IMR-90 (cell line): ENCODE measurements around the gene LYVE1. TPM values are rescaled to one million over a fixed set of nuclear protein-coding genes. Genes with fewer than 3 reads are reported as not detected.

Experiments used
- ATAC-seq: fragments of 200-7000 bp; cut with Tn5 transposase; 2 replicates; pipeline ENCODE4 v1.9.1; 2020; ENCODE audit warnings: low read depth, mild to moderate bottlenecking, moderate library complexity
- BruUV-seq: library from RNA; stranded (reverse); fragments of 400-500 nt; replicated peaks from 2 replicates; lab custom pipeline; 2021; lab: Mats Ljungman, UMichigan
- CTCF ChIA-PET: fragments of 300-600 bp; formaldehyde crosslinking; extraction: SDS; loops from one replicate; lab custom pipeline; 2021; ENCODE audit warnings: antibody characterized with exemption; lab: Yijun Ruan, JAX
- POLR2A ChIA-PET: fragments of 300-600 bp; sonication (Branson Sonifier 250); formaldehyde crosslinking; loops from one replicate; lab custom pipeline; 2022; ENCODE audit warnings: antibody characterized with exemption; ENCODE audit not compliant: unreplicated experiment; lab: Charles Lee
- DNase-seq: peaks from one replicate; pipeline ENCODE4 v3.0.0; 2013
- H2AFZ ChIP-seq: replicated peaks from 2 replicates; pipeline ENCODE3; 2013; ENCODE audit warnings: low read length, mild to moderate bottlenecking; ENCODE audit not compliant: poor library complexity
- H2AK5ac ChIP-seq: 2 replicates; pipeline ENCODE4 v1.6.1; 2013; ENCODE audit warnings: low read depth, low read length, inconsistent platforms
- H2AK9ac ChIP-seq: replicated peaks from 2 replicates; pipeline ENCODE3; 2013; ENCODE audit warnings: mild to moderate bottlenecking, low read depth, low read length, moderate library complexity; ENCODE audit not compliant: poor library complexity
- H2BK120ac ChIP-seq: 2 replicates; pipeline ENCODE4 v1.6.1; 2013; ENCODE audit warnings: low read depth, low read length, inconsistent platforms
- H2BK15ac ChIP-seq: 3 replicates; pipeline ENCODE4 v1.6.1; 2013; ENCODE audit warnings: low read depth, low read length, inconsistent platforms
- H2BK20ac ChIP-seq: 2 replicates; pipeline ENCODE4 v1.6.1; 2013; ENCODE audit warnings: low read depth, mild to moderate bottlenecking, inconsistent platforms, low read length, moderate library complexity
- H2BK5ac ChIP-seq: 2 replicates; pipeline ENCODE4 v1.6.1; 2013; ENCODE audit warnings: mild to moderate bottlenecking, low read depth, low read length, inconsistent platforms; ENCODE audit not compliant: poor library complexity, severe bottlenecking
- H3K14ac ChIP-seq: replicated peaks from 2 replicates; pipeline ENCODE4 v1.6.1; 2013; ENCODE audit warnings: low read depth, low read length, inconsistent platforms
- H3K18ac ChIP-seq: 2 replicates; pipeline ENCODE4 v1.6.1; 2013; ENCODE audit warnings: low read depth, low read length, control low read depth
- H3K23ac ChIP-seq: 2 replicates; pipeline ENCODE4 v1.6.1; 2013; ENCODE audit warnings: low read depth, low read length, inconsistent platforms
- H3K27ac ChIP-seq: 2 replicates; pipeline ENCODE4 v1.5.1; 2013; ENCODE audit warnings: mild to moderate bottlenecking, control low read depth, low read length; ENCODE audit not compliant: insufficient read depth
- H3K27me3 ChIP-seq: 2 replicates; pipeline ENCODE4 v1.6.1; 2013; ENCODE audit warnings: low read length; ENCODE audit not compliant: control insufficient read depth, insufficient read depth
- H3K36me3 ChIP-seq: 2 replicates; pipeline ENCODE4 v1.6.1; 2013; ENCODE audit warnings: low read length, mixed read lengths; ENCODE audit not compliant: control insufficient read depth, insufficient read depth
- H3K4ac ChIP-seq: 2 replicates; pipeline ENCODE4 v1.6.1; 2013; ENCODE audit warnings: low read depth, low read length, inconsistent platforms
- H3K4me1 ChIP-seq: 2 replicates; pipeline ENCODE4 v1.6.1; 2013; ENCODE audit warnings: low read length, mixed read lengths; ENCODE audit not compliant: control insufficient read depth, insufficient read depth
- H3K4me2 ChIP-seq: 2 replicates; pipeline ENCODE4 v1.6.1; 2013; ENCODE audit warnings: low read depth, mild to moderate bottlenecking, control low read depth, low read length, moderate library complexity
- H3K4me3 ChIP-seq: 2 replicates; pipeline ENCODE4 v1.5.1; 2013; ENCODE audit warnings: low read depth, mild to moderate bottlenecking, control low read depth, low read length, moderate library complexity; ENCODE audit not compliant: insufficient read depth
- H3K56ac ChIP-seq: 2 replicates; pipeline ENCODE4 v1.6.1; 2013; ENCODE audit warnings: low read length, inconsistent platforms; ENCODE audit not compliant: insufficient read depth; ENCODE audit errors: extremely low read depth
- H3K79me1 ChIP-seq, 2 experiments: 2 replicates each; pipeline ENCODE4 v1.6.1; 2013; ENCODE audit warnings: low read length in 2 of 2, inconsistent platforms in 1 of 2, low read depth in 1 of 2
- H3K9ac ChIP-seq: 2 replicates; pipeline ENCODE4 v1.6.1; 2013; ENCODE audit warnings: low read depth, low read length, control low read depth
- H3K9me1 ChIP-seq: 2 replicates; pipeline ENCODE4 v1.6.1; 2013; ENCODE audit warnings: low read length, inconsistent platforms; ENCODE audit not compliant: insufficient read depth
- H3K9me3 ChIP-seq: 2 replicates; pipeline ENCODE4 v1.6.1; 2013; ENCODE audit warnings: low read length; ENCODE audit not compliant: control insufficient read depth, insufficient read depth
- H4K20me1 ChIP-seq: 2 replicates; pipeline ENCODE4 v1.6.1; 2013; ENCODE audit warnings: low read length, inconsistent platforms; ENCODE audit not compliant: insufficient read depth
- H4K5ac ChIP-seq: 2 replicates; pipeline ENCODE4 v1.6.1; 2013; ENCODE audit warnings: mild to moderate bottlenecking, low read depth, low read length, control low read depth
- H4K8ac ChIP-seq, 2 experiments: 2 replicates each; pipeline ENCODE4 v1.6.1; 2013; ENCODE audit warnings: low read depth in 2 of 2, low read length in 2 of 2, control low read depth in 1 of 2, inconsistent platforms in 1 of 2
- H4K91ac ChIP-seq: 2 replicates; pipeline ENCODE4 v1.6.1; 2013; ENCODE audit warnings: low read depth, low read length, inconsistent platforms; ENCODE audit not compliant: insufficient read depth
- BHLHE40 ChIP-seq: fragments of 150-350 bp; IDR thresholded peaks from 2 replicates; pipeline ENCODE4 v1.6.1; 2016; ENCODE audit warnings: mild to moderate bottlenecking, low read depth, low read length
- CEBPB ChIP-seq: IDR thresholded peaks from 2 replicates; pipeline ENCODE4 v1.6.1; 2012; ENCODE audit warnings: low read depth, low read length, improper control_type of control experiment
- CHD1 ChIP-seq: IDR thresholded peaks from 2 replicates; pipeline ENCODE4 v1.6.1; 2012; ENCODE audit warnings: low read depth, low read length, improper control_type of control experiment
- FOS ChIP-seq: fragments of 150-350 bp; IDR thresholded peaks from 2 replicates; pipeline ENCODE4 v1.6.1; 2016; ENCODE audit warnings: low read depth, low read length
- MAFK ChIP-seq: IDR thresholded peaks from 2 replicates; pipeline ENCODE4 v1.6.1; 2012; ENCODE audit warnings: low read depth, low read length, improper control_type of control experiment
- MAZ ChIP-seq: IDR thresholded peaks from 2 replicates; pipeline ENCODE4 v1.6.1; 2012; ENCODE audit warnings: low read depth, mild to moderate bottlenecking, low read length, improper control_type of control experiment, moderate library complexity, borderline replicate concordance
- MXI1 ChIP-seq: IDR thresholded peaks from 2 replicates; pipeline ENCODE4 v1.6.1; 2012; ENCODE audit warnings: low read depth, mild to moderate bottlenecking, low read length, moderate library complexity, borderline replicate concordance
- NFE2L2 ChIP-seq: fragments of 150-350 bp; IDR thresholded peaks from 2 replicates; pipeline ENCODE4 v1.6.1; 2016; ENCODE audit warnings: low read depth, mild to moderate bottlenecking, low read length
- POLR2A ChIP-seq: IDR thresholded peaks from 2 replicates; pipeline ENCODE4 v1.6.1; 2012; ENCODE audit warnings: mild to moderate bottlenecking, low read depth, low read length
- RAD21 ChIP-seq: IDR thresholded peaks from 2 replicates; pipeline ENCODE4 v1.6.1; 2012; ENCODE audit warnings: low read length, improper control_type of control experiment
- RCOR1 ChIP-seq: IDR thresholded peaks from 2 replicates; pipeline ENCODE4 v1.6.1; 2012; ENCODE audit warnings: mild to moderate bottlenecking, low read length, improper control_type of control experiment; ENCODE audit not compliant: insufficient replicate concordance
- RFX5 ChIP-seq: IDR thresholded peaks from 2 replicates; pipeline ENCODE4 v1.8.0; 2012; ENCODE audit warnings: low read depth, mild to moderate bottlenecking, low read length, moderate library complexity
- SMC3 ChIP-seq: fragments of 150-350 bp; IDR thresholded peaks from 2 replicates; pipeline ENCODE4 v1.6.1; 2016; ENCODE audit warnings: low read depth, mild to moderate bottlenecking, antibody characterized with exemption, low read length, moderate library complexity
- USF2 ChIP-seq: fragments of 150-350 bp; IDR thresholded peaks from 2 replicates; pipeline ENCODE4 v1.6.1; 2017; ENCODE audit warnings: mild to moderate bottlenecking, antibody characterized with exemption, low read length, low read depth
- WGBS, 2 experiments: methylation state at CpG; one replicate each; pipeline versions ENCODE4 v1.1.5 to v1.1.7; 2013; ENCODE audit warnings: missing lambda C conversion rate in 2 of 2; ENCODE audit not compliant: insufficient read length in 1 of 2; ENCODE audit errors: extremely low coverage in 2 of 2; 5-methylcytosine and 5-hydroxymethylcytosine counted together
- dilution Hi-C: fragments of 300-500 bp; cut with HindIII; formaldehyde crosslinking; loops from one replicate; pipeline ENCODE4 v1.14.3; 2018; ENCODE audit warnings: low sequenced_read_pairs; ENCODE audit not compliant: unreplicated experiment
- in situ Hi-C: fragments of 300-500 bp; cut with MboI; formaldehyde crosslinking; loops from 3 replicates; pipeline ENCODE4 v1.14.3; 2019; ENCODE audit warnings: low sequenced_read_pairs, inconsistent platforms, mixed read lengths
- intact Hi-C: fragments of 100-400 bp; cut with micrococcal nuclease; formaldehyde crosslinking; loops from 2 replicates; pipeline ENCODE4 v1.10.0; 2022
- polyA plus RNA-seq, 3 experiments: library from polyadenylated mRNA; depleted of rRNA; stranded (reverse); fragments of >200 nt; gene quantifications; 2 replicates each; pipeline ENCODE4 v1.2.3, GENCODE V29; 2012; ENCODE audit warnings: low replicate concordance in 1 of 3
- total RNA-seq: library from RNA; depleted of rRNA; stranded (reverse); fragments of >200 nt; gene quantifications from 2 replicates; pipeline ENCODE4 v1.2.3, GENCODE V29; 2012
- TF ChIP-seq, protein P1 (sequence below): fragments of 150-350 bp; IDR thresholded peaks from 2 replicates; pipeline ENCODE4 v1.6.1; 2016; ENCODE audit warnings: low read depth, mild to moderate bottlenecking, low read length, moderate library complexity, borderline replicate concordance
- TF ChIP-seq, protein P2 (sequence below): conservative IDR thresholded peaks from 2 replicates; pipeline ENCODE4 v1.5.1; 2012; ENCODE audit warnings: mild to moderate bottlenecking, low read depth, low read length, improper control_type of control experiment

Gene LYVE1
- total and polyA plus RNA-seq, 2 of the 4 experiments (the other 2 are of a cell fraction), result not detected

DNA sequence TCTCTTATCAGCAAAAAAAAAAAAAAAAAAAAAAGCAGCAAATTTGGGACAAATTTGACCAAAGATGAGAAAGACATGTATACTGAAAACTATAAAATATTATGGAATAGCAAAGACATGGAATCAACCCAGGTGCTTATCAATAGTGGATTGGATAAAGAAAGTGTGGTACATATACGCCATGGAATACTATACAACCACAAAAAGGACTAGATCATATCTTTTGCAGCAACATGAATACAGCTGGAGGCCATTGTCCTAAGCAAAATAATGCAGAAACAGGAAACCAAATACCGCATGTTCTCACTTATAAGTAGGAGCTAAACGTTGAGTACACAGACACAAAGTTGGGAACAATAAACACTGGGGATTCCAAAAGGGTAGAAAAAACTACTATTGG, 25.7 kb downstream of the LYVE1 start:
- Histone ChIP-seq H2BK20ac (no peak overlapping the region), H3K36me3 (no peaks in the 10 kb centered on the region), H3K9ac (no peak overlapping the region), H4K20me1 (no peaks in the 10 kb centered on the region; the same call in 1 of the 2 replicates), H3K4me2 (no peak overlapping the region), H3K4me3 (no peak overlapping the region), H3K9me1 (peaks cover 7% of the 10 kb centered on the region), H2AK5ac (no peak overlapping the region), H3K27me3 (no peaks in the 10 kb centered on the region), H3K4me1 (peaks cover 2% of the 10 kb centered on the region), H3K79me1 (peaks cover 16 to 28% of the 10 kb centered on the region in 2 experiments), H2AFZ (no peak overlapping the region), H3K18ac (no peak overlapping the region), H4K91ac (no peak overlapping the region), H2AK9ac (no peak overlapping the region), H2BK15ac (no peak overlapping the region), H2BK5ac (no peak overlapping the region), H3K4ac (no peak overlapping the region), H3K27ac (no peak overlapping the region), H4K5ac (no peak overlapping the region), H3K23ac (no peak overlapping the region), H2BK120ac (no peak overlapping the region), H3K14ac (no peak overlapping the region), H4K8ac (no peak overlapping the region), H3K56ac (no peak overlapping the region), H3K9me3 (no peaks in the 10 kb centered on the region)
- no TSS peak for BruUV-seq
- no CpG with 5 or more reads among the region's 3 CpGs for WGBS, 2 experiments
- dilution Hi-C loops, result no loop called here
- ATAC-seq (no peak), DNase-seq (no peak)
- ChIA-PET CTCF (no interaction called here), POLR2A (no interaction called here)
- TF ChIP-seq POLR2A, result no peak
- no peak for TF ChIP-seq CHD1
- no peak for TF ChIP-seq RAD21
- TF ChIP-seq RFX5, result no peak
- TF ChIP-seq, protein P1, sequence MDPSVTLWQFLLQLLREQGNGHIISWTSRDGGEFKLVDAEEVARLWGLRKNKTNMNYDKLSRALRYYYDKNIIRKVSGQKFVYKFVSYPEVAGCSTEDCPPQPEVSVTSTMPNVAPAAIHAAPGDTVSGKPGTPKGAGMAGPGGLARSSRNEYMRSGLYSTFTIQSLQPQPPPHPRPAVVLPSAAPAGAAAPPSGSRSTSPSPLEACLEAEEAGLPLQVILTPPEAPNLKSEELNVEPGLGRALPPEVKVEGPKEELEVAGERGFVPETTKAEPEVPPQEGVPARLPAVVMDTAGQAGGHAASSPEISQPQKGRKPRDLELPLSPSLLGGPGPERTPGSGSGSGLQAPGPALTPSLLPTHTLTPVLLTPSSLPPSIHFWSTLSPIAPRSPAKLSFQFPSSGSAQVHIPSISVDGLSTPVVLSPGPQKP, result no peak
- no peak for TF ChIP-seq MAFK
- TF ChIP-seq FOS, result no peak
- no peak for TF ChIP-seq MXI1
- TF ChIP-seq RCOR1, result no peak
- no peak for TF ChIP-seq USF2
- TF ChIP-seq MAZ, result no peak
- no peak for TF ChIP-seq SMC3
- no peak for TF ChIP-seq CEBPB
- no peak for TF ChIP-seq NFE2L2
- TF ChIP-seq, protein P2, sequence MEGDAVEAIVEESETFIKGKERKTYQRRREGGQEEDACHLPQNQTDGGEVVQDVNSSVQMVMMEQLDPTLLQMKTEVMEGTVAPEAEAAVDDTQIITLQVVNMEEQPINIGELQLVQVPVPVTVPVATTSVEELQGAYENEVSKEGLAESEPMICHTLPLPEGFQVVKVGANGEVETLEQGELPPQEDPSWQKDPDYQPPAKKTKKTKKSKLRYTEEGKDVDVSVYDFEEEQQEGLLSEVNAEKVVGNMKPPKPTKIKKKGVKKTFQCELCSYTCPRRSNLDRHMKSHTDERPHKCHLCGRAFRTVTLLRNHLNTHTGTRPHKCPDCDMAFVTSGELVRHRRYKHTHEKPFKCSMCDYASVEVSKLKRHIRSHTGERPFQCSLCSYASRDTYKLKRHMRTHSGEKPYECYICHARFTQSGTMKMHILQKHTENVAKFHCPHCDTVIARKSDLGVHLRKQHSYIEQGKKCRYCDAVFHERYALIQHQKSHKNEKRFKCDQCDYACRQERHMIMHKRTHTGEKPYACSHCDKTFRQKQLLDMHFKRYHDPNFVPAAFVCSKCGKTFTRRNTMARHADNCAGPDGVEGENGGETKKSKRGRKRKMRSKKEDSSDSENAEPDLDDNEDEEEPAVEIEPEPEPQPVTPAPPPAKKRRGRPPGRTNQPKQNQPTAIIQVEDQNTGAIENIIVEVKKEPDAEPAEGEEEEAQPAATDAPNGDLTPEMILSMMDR, result no peak
- no peak for TF ChIP-seq BHLHE40
- in situ Hi-C loops, result no loop called here
- intact Hi-C loops, result no loop called here
